Measurements from ENCODE around the gene ZNF471.

The ZNF471 gene

DNA sequence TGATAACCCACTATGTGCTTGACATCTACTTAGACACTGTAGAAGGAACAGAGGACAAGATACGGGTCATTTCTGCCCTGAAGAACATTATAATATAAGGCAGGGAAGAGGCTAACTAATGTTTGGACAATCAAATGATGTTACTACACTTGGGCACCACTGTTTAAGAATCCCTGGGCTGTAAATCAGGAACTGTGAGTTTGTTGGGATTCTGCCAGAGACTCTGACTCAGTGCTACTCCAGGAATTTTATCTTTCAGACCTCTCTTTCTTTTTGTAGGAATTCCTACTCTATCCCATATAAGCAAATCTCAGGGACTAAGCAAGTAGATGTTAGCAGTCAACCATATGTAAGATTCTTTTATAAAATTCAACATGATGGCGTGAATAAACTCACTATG, 3.1 kb upstream of the ZNF471 start:
- peak; percentile 63 for DNase-seq (ENCODE audit: low read depth)
- TF ChIP-seq, protein P1, sequence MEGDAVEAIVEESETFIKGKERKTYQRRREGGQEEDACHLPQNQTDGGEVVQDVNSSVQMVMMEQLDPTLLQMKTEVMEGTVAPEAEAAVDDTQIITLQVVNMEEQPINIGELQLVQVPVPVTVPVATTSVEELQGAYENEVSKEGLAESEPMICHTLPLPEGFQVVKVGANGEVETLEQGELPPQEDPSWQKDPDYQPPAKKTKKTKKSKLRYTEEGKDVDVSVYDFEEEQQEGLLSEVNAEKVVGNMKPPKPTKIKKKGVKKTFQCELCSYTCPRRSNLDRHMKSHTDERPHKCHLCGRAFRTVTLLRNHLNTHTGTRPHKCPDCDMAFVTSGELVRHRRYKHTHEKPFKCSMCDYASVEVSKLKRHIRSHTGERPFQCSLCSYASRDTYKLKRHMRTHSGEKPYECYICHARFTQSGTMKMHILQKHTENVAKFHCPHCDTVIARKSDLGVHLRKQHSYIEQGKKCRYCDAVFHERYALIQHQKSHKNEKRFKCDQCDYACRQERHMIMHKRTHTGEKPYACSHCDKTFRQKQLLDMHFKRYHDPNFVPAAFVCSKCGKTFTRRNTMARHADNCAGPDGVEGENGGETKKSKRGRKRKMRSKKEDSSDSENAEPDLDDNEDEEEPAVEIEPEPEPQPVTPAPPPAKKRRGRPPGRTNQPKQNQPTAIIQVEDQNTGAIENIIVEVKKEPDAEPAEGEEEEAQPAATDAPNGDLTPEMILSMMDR (IDR thresholded peaks at IDR 0.05; ENCODE audit: low read length, missing control alignments): no peak

DNA sequence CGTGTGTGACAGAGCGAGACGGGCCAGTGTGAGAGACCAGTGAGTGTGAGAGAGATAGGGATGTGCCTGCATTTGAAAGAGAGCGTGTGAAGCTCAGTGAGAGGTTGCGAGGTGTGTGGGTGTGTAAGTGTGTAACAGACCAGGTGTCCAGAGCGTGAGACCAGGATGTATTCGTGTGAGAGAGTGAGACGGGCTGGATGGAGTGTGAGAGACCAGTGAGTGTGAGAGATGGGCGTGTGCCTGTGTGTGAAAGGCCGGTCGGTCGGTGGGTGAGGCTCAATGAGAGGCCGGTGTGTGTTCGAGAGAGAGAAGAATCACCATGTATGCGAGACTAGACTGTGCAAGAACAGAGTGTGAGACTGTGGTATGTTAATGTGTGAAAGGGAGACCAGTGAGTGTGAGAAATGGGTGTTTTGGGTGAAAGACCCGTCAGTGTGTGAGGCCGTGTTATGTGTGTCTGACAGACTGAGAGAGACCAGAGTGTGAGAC, 679 bp downstream of the ZNF471 start:
- peak overlapping the region; percentile 83 for H3K4me3 ChIP-seq (replicated peaks; ENCODE audit: low read depth, low read length)
- DNase-seq (ENCODE audit: low read depth): no peak
- TF ChIP-seq, protein P1 (IDR thresholded peaks at IDR 0.05; ENCODE audit: low read length, missing control alignments): no peak

More for the DNA sequence above, 3.1 kb upstream of the ZNF471 start:
- no peak overlapping the region for H3K4me3 ChIP-seq (replicated peaks; ENCODE audit: low read depth, low read length)

DNA sequence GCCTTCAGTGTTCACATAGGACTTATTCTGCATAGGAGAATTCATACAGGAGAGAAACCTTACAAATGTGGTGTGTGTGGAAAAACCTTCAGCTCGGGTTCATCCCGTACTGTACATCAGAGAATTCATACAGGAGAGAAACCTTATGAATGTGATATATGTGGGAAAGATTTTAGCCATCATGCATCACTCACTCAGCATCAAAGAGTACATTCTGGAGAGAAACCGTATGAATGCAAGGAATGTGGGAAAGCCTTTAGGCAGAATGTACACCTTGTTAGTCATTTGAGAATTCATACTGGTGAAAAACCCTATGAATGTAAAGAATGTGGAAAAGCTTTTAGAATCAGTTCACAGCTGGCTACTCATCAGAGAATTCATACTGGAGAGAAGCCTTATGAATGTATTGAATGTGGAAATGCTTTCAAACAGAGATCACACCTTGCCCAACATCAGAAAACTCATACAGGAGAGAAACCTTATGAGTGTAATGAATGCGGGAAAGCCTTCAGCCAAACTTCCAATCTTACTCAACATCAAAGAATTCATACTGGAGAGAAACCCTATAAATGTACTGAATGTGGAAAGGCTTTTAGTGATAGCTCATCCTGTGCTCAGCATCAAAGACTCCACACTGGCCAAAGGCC, 17.7 kb downstream of the ZNF471 start:
- H3K4me3 ChIP-seq (replicated peaks; ENCODE audit: low read depth, low read length): no peak overlapping the region
- TF ChIP-seq, protein P1 (IDR thresholded peaks at IDR 0.05; ENCODE audit: low read length, missing control alignments): no peak
- DNase-seq (ENCODE audit: low read depth): no peak

DNA sequence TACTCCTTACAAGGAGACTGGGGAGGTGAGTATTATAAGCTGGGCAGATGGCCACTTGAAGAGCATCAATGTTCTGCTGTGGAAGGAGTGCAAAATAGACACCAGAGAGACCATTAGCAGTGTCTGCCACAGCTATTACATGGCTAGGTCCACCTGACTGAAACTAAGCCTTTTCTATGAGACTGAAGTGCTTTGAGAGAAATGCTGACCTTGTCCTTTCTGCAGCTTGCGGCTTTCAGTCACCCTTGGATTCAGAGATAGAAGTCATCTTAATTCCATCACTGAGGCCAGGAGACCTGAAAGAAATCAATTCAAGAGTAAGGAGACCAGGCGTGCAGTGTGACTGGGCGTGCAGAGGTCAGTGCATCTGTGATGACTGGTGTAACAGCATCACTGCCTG, 29.8 kb downstream of the ZNF471 start:
- TF ChIP-seq, protein P1 (IDR thresholded peaks at IDR 0.05; ENCODE audit: low read length, missing control alignments): no peak
- DNase-seq (ENCODE audit: low read depth): no peak
- H3K4me3 ChIP-seq (replicated peaks; ENCODE audit: low read depth, low read length): no peak overlapping the region

DNA sequence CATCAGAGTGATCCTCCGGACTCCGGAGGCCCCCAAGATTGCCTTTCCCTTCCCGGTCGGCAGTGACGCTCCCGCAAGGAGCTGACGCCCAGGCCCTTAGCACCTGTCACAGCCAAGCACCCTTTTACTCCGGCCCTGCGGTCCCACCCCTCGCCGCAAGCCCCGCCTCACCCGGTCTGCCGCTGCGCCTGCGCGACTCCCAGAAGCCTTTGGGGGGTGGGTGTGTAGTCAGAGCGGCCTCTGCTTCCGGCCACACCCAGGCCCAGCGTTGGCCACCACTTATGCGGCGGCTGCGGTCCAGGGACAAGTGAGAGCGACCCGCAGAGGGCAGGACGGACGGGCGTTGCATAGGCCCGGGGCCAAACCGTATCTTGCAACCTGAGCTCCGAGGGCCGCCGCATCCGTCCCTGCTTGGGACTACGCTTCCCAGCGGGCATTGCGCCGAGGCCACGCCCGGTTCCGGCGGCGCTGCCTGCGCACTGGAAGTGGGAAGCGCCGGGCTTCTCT, 30.7 kb downstream of the ZNF471 start:
- peak; percentile 90 for DNase-seq (ENCODE audit: low read depth)
- TF ChIP-seq, protein P1 (IDR thresholded peaks at IDR 0.05; ENCODE audit: low read length, missing control alignments): no peak
- peak overlapping the region; percentile 81 for H3K4me3 ChIP-seq (replicated peaks; ENCODE audit: low read depth, low read length)

DNA sequence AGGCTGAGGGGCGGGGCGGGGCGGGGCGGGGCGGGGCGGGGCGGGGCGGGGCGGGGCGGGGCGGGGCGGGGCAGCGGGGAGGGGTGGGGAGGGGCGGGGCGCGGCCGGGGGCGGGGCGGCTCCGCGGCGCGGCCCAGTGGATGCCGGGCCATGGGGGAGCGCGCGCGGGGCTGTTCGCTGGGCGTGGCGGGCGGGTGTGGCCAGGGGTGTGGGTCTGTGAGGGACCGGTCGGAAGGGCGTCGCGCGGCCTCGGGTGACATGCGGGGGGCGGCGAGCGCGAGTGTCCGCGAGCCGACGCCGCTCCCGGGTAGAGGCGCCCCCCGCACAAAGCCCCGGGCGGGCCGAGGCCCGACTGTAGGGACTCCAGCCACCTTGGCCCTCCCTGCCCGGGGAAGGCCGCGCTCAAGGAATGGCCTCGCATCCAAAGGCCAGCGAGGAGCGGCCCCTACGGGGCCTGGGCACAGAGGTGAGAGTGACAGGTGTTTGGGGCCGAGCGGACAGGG, 31.2 kb downstream of the ZNF471 start, which contains the start of gene ZFP28:
ZFP28 (plus strand) TSS at position 188 of the 503 bp plus-strand sequence; CDS start at position 259, 71 bp downstream.
- TF ChIP-seq, protein P1 (IDR thresholded peaks at IDR 0.05; ENCODE audit: low read length, missing control alignments): no peak
- H3K4me3 ChIP-seq (replicated peaks; ENCODE audit: low read depth, low read length): peak within 1 kb of the TSS; percentile 81
- DNase-seq (ENCODE audit: low read depth): no peak

Measured in fibroblast of pulmonary artery (primary cell).